Endothelial cell of umbilical vein (primary cell): ENCODE results near the gene APOC1. TPM values are rescaled to one million over a fixed set of nuclear protein-coding genes. Genes with fewer than 3 reads are reported as not detected.

ENCODE experiments used
- BruUV-seq: library from RNA; stranded (reverse); fragments of 400-500 nt; replicated peaks from 2 replicates; lab custom pipeline; 2021; lab: Mats Ljungman, UMichigan
- CTCF ChIA-PET: fragments of 300-600, 350-600 bp; sonication (Branson Sonifier 250); formaldehyde crosslinking; loops from one replicate; lab custom pipeline; 2021; ENCODE audit warnings: antibody characterized with exemption, inconsistent platforms; lab: Charles Lee
- POLR2A ChIA-PET: fragments of 300-600, 350-600 bp; sonication (Branson Sonifier 250); formaldehyde crosslinking; loops from one replicate; lab custom pipeline; 2021; ENCODE audit warnings: antibody characterized with exemption, inconsistent platforms; lab: Charles Lee
- DNase-seq: peaks from one replicate; pipeline ENCODE4 v3.0.0-alpha.2; 2011; ENCODE audit warnings: low read depth, low spot score
- FAIRE-seq: peaks from 2 replicates; lab custom pipeline; 2011; peaks lifted over from hg19 to GRCh38; lab: Jason Lieb, UNC
- H2AFZ ChIP-seq: 2 replicates; pipeline ENCODE4 v1.6.0; 2012; ENCODE audit warnings: low read depth, low read length, control low read depth, inconsistent platforms
- H3K27ac ChIP-seq: 2 replicates; pipeline ENCODE4 v1.5.1; 2011; ENCODE audit warnings: low read depth, mild to moderate bottlenecking, control low read depth, low read length, moderate library complexity; ENCODE audit not compliant: insufficient read depth
- H3K27me3 ChIP-seq, 2 experiments: 2 replicates each; pipeline versions ENCODE4 v1.6.0 to v1.6.1; 2011; ENCODE audit warnings: low read length in 2 of 2, mixed read lengths in 1 of 2; ENCODE audit not compliant: control insufficient read depth in 2 of 2, insufficient read depth in 2 of 2
- H3K36me3 ChIP-seq, 2 experiments: 2 replicates in 1 of 2; 3 replicates in 1 of 2; pipeline ENCODE4 v1.5.1; 2011; ENCODE audit warnings: low read length in 2 of 2, mild to moderate bottlenecking in 1 of 2, moderate library complexity in 1 of 2; ENCODE audit not compliant: control insufficient read depth in 2 of 2, insufficient read depth in 2 of 2; ENCODE audit errors: extremely low read depth in 1 of 2
- H3K4me1 ChIP-seq: 3 replicates; pipeline ENCODE4 v1.5.1; 2011; ENCODE audit warnings: mild to moderate bottlenecking, low read length; ENCODE audit not compliant: control insufficient read depth, insufficient read depth; ENCODE audit errors: extremely low read depth
- H3K4me2 ChIP-seq: 2 replicates; pipeline ENCODE4 v1.6.1; 2011; ENCODE audit warnings: low read length, control low read depth, mixed read lengths; ENCODE audit not compliant: insufficient read depth
- H3K4me3 ChIP-seq, 3 experiments: fragments of 200-600 bp in 1 of 3; sonication (generic), shearing (Covaris generic) in 1 of 3; replicated peaks in 1 of 3; 2 replicates each; pipeline ENCODE4 v1.5.1; 2011 to 2016; ENCODE audit warnings: control low read depth in 3 of 3, low read length in 3 of 3, mild to moderate bottlenecking in 2 of 3, inconsistent platforms in 1 of 3, low read depth in 1 of 3, moderate library complexity in 1 of 3; ENCODE audit not compliant: insufficient read depth in 1 of 3
- H3K79me2 ChIP-seq: 2 replicates; pipeline ENCODE4 v1.6.0; 2012; ENCODE audit warnings: low read length, inconsistent platforms; ENCODE audit not compliant: control insufficient read depth, insufficient read depth
- H3K9ac ChIP-seq: replicated peaks from 2 replicates; pipeline ENCODE3; 2011; ENCODE audit warnings: low read length, control low read depth; ENCODE audit not compliant: insufficient read depth; ENCODE audit errors: extremely low read depth
- H3K9me1 ChIP-seq: replicated peaks from 3 replicates; pipeline ENCODE4 v1.6.0; 2011; ENCODE audit warnings: mild to moderate bottlenecking, low read length; ENCODE audit not compliant: control insufficient read depth, insufficient read depth; ENCODE audit errors: extremely low read depth
- H3K9me3 ChIP-seq: replicated peaks from 2 replicates; pipeline ENCODE4 v1.5.1; 2012; ENCODE audit warnings: low read length, inconsistent platforms; ENCODE audit not compliant: control insufficient read depth, insufficient read depth
- H4K20me1 ChIP-seq: replicated peaks from 2 replicates; pipeline ENCODE3; 2011; ENCODE audit warnings: mild to moderate bottlenecking, low read length; ENCODE audit not compliant: control insufficient read depth, insufficient read depth; ENCODE audit errors: extremely low read depth
- MAX ChIP-seq: IDR thresholded peaks from 2 replicates; pipeline ENCODE4 v1.6.1; 2011; ENCODE audit not compliant: insufficient read depth, insufficient read length
- MYC ChIP-seq: IDR thresholded peaks from one replicate; pipeline ENCODE4 v1.6.1; 2011; ENCODE audit warnings: mild to moderate bottlenecking, low read depth, low read length
- POLR2A ChIP-seq: IDR thresholded peaks from 2 replicates; pipeline ENCODE4 v1.6.1; 2012; ENCODE audit warnings: low read depth, mild to moderate bottlenecking, control low read depth, low read length
- POLR2AphosphoS5 ChIP-seq: IDR thresholded peaks from 2 replicates; pipeline ENCODE4 v1.6.1; 2012; ENCODE audit warnings: low read depth, mild to moderate bottlenecking, control low read depth, low read length, moderate library complexity; ENCODE audit not compliant: insufficient read depth
- dilution Hi-C: fragments of 300-500 bp; cut with MboI; formaldehyde crosslinking; loops from one replicate; pipeline ENCODE4 v1.15.0; 2019; ENCODE audit warnings: low sequenced_read_pairs; ENCODE audit not compliant: extremely low pct_ligation_motif_present
- intact Hi-C: fragments of 100-400 bp; cut with micrococcal nuclease; formaldehyde crosslinking; loops from one replicate; pipeline ENCODE4 v1.10.0; 2022
- polyA plus RNA-seq, 4 experiments: library from polyadenylated mRNA; depleted of rRNA in 3 of 4; stranded (reverse) in 3 of 4; unstranded in 1 of 4; fragments of >200 nt; gene quantifications; 2 replicates each; pipeline versions ENCODE4 v1.2.1 to v1.2.3, GENCODE V29; 2011 to 2012; ENCODE audit warnings: missing spikeins in 1 of 4
- total RNA-seq: library from RNA; stranded (reverse); gene quantifications from 2 replicates; pipeline ENCODE4 v1.2.3, GENCODE V29; 2021

APOC1 gene
- total and polyA plus RNA-seq, 2 donors (not counting 3 experiments of a cell fraction or from before 2014, with no cell fraction given) = 5.0 to 18.5 TPM

- intact Hi-C loops (loop anchor here (1.0 to 10.0 kb wide), 5 partner anchors 28 to 233 kb away; partner anchors contain the start of gene BCAM), dilution Hi-C loops (no loop called here)
- TSS peak; percentile 93 for BruUV-seq
- peak within 1 kb of the TSS; percentile 93 for H3K27ac ChIP-seq
- H3K27me3 ChIP-seq = no peaks in the 10 kb centered on the region
- TF ChIP-seq MYC (no peak), POLR2A (peak; percentile 80), POLR2AphosphoS5 (peak; percentile 85), MAX (peak; percentile 15)
- FAIRE-seq = peak; percentile 97
- H3K4me1 ChIP-seq = peaks cover 15% of the 10 kb centered on the region
- ChIA-PET CTCF (interaction anchor here (0.9 to 1.7 kb wide), 4 partner anchors 35 to 51 kb away, joined by 3 to 5 read pairs (median 4); partner anchors contain the start of gene APOE), POLR2A (interaction anchor here (0.6 to 1.3 kb wide), 3 partner anchors 39 to 84 kb away, joined by 3 read pairs; no protein-coding TSS in a partner anchor)
- H3K9me1 ChIP-seq = no peaks in the 10 kb centered on the region
- DNase-seq = peak; percentile 96
- no peaks in the 10 kb centered on the region for H4K20me1 ChIP-seq
- H2AFZ ChIP-seq = peak within 1 kb of the TSS; percentile 98
- no peaks in the 10 kb centered on the region for H3K36me3 ChIP-seq
- H3K9ac ChIP-seq = peak within 1 kb of the TSS; percentile 97
- H3K9me3 ChIP-seq = no peaks in the 10 kb centered on the region
- peak within 1 kb of the TSS; percentile 98 for H3K4me2 ChIP-seq
- peak within 1 kb of the TSS; percentile 87 to 95 (median 90) for H3K4me3 ChIP-seq
- peaks cover 46% of the 10 kb centered on the region for H3K79me2 ChIP-seq
Measured at GRCh38 chr19:44954649-44955504, 40.5 kb downstream of the APOC1 start, which contains the start of gene CLPTM1. Gene CLPTM1 (plus strand): TSS chr19:44955380. CDS start chr19:44955396, 16 bp downstream.
